HFF-Myc (cell line): ENCODE results near the gene MAST4.

Experiments used
- DNase-seq: peaks from one replicate; pipeline ENCODE4 v3.0.0-alpha.2; 2011; ENCODE audit warnings: low read depth; ENCODE audit errors: extremely low read depth
- H3K4me3 ChIP-seq: replicated peaks from 2 replicates; pipeline ENCODE4 v1.5.1; 2011; ENCODE audit warnings: low read depth, mild to moderate bottlenecking, control low read depth, low read length
- TF ChIP-seq, protein P1 (sequence below): IDR thresholded peaks from 2 replicates; pipeline ENCODE4 v1.5.1; 2012; ENCODE audit warnings: mild to moderate bottlenecking, low read depth, low read length, control low read depth; ENCODE audit errors: missing control alignments

Gene MAST4

DNA sequence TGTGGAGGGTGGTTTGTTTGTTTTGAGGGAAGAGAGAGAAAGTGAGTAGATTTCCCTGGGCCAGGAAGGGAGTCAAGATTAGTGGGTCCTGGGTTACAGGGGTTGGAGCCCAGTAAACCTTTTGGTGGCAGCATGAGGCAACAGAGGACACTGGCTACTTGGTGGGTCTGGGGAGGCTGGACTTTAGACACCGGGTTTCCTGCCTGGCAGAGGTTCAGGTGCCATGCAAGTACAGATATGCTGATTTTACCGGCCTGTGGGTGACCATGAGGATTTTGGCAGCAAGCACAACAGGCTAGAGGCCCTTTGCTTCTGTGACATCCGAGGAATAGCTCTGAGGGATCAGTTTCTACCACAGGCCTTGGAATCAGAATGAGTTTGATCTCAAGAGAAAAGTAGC, 18.9 kb downstream of the MAST4 start:
- no peak overlapping the region for H3K4me3 ChIP-seq
- DNase-seq, result no peak
- TF ChIP-seq, protein P1, sequence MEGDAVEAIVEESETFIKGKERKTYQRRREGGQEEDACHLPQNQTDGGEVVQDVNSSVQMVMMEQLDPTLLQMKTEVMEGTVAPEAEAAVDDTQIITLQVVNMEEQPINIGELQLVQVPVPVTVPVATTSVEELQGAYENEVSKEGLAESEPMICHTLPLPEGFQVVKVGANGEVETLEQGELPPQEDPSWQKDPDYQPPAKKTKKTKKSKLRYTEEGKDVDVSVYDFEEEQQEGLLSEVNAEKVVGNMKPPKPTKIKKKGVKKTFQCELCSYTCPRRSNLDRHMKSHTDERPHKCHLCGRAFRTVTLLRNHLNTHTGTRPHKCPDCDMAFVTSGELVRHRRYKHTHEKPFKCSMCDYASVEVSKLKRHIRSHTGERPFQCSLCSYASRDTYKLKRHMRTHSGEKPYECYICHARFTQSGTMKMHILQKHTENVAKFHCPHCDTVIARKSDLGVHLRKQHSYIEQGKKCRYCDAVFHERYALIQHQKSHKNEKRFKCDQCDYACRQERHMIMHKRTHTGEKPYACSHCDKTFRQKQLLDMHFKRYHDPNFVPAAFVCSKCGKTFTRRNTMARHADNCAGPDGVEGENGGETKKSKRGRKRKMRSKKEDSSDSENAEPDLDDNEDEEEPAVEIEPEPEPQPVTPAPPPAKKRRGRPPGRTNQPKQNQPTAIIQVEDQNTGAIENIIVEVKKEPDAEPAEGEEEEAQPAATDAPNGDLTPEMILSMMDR, result no peak

DNA sequence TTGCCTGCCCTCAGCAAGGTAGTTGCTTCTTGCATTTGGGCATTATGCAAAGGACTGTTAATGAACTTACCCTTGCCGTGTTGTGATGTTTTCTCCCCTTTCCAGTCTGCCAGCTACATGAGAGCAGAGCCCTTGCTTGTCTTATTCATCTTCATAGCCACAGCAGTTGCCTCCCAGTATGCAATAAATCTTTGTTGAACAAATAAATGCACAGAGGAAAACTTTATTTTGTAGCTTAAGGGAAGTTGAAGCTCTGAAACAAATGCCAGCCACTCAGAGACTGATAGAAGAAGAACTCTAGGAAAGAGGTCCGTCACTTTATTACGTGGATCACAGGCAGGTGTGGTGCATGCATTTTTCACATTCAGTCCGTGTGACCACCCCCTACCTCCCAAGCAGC, 19.7 kb downstream of the MAST4 start:
- no peak overlapping the region for H3K4me3 ChIP-seq
- DNase-seq, result no peak
- TF ChIP-seq, protein P1, result no peak

DNA sequence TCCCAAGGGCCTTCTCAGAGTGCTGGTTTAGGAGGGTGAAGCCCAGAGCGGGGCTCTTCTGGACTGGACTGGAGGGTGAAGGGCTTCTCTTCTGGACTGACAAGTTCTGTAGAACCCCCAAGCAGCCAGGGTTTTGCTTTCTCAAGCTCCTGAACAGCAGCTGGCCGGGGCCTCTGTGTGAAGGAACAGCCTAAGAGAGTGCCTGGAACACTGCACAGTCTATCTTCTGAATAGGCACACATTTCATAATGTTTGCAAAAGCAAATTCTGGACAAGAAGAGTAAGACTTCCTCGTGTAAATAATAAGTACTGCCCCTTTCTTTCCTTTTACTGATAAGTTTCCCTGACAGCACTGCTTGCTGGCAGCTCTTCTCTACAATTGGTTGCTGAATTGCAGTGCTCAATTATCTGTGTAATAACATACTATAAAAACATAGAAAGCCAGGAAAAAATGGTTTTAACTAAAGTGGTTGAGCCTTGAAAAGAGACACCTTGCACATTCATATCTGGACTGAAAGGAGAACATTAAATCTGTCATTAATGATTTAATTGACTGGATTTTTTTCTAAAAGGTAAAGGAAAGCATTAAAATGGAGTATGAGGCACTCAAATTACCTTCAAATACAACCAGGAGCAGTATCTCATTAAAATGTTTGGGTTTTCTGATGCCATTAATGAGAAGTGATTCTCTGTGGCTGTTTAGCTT, 20.5 kb downstream of the MAST4 start:
- H3K4me3 ChIP-seq, result no peak overlapping the region
- DNase-seq, result no peak
- TF ChIP-seq, protein P1, result no peak

DNA sequence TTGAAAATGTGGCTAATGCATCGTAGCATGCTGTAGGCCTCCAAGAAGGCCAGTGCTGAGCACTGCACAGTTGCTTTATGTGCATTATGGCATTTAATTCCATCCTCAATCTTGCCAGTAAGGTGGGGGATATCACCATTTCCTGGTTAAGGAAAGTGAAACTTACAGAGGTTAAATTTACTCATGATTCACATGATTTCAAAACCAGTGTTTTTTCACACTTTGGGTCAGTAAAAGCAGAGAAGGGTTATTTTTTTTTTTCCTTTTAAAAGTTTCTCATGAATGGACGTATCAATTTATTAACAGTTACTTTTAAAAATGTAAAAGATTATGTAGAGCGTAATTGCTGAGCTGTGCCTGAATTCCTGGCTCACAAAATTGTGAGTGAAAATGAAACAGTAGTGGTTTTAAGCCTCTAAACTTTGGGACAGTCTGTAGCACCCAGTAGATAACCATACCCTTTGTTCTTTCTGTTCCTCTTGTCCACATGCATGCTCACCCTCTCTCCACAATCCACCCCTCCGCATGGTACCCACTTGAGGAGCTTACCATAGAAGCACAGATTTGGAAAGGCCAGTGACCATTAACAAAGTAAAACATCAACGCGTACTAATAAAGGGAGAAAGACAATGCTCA, 21.2 kb downstream of the MAST4 start:
- H3K4me3 ChIP-seq, result no peak overlapping the region
- DNase-seq, result no peak
- TF ChIP-seq, protein P1, result no peak

DNA sequence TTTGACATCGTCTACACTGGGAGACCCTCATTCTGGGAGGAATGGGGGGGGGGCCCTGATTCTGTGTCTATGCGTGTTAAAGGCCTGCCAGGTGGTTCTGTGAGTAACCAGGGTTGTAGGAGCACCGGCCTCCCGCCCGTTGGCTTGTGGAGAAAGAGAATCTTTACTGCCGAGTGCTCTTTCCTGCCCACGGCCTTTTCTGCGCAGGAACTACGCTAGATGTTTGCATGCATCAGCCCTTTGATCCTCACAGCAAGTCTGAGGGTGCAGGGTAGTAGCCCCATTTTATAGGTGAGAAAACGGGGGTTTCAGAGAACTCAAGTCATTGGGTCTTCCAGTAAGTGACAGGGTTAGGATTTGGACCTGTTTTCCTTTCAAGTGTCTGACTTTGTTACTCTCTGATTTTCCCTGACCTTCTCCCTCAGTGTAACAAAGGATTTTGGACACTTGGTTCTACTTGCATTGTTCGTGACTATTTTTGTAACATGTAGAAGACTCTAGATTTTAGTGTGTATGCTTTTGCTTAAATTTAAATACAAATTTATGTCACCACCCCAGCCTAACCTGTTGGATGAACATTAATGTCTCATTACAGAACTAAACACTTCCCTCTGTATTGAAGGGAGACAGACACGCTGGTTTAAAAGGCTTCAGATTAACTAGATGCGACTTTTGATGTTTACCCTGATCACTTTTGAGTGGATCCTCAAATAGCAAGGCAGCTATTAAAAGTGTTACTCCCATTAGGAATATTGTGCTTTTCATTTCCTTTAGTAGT, 22.0 kb downstream of the MAST4 start:
- TF ChIP-seq, protein P1, result no peak
- H3K4me3 ChIP-seq, result no peak overlapping the region
- no peak for DNase-seq

DNA sequence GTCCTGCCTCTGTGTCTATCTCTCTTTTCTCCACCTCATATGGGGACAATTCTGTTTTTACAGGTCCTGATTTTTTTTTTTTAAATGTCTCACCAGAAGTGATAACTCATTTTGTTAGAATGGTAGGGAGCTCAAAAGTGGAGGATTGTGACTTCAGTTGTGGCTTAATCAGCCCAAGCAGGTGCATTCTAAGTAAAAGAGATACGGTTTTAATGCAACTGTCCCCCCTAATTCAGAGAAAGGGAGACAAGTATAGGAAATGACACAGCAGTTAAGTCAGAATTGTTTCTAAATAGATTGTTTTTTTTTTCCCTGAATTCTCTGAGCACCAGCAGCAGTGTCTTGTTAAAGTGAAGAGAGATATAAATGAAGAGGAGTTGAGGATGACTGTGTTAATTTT, 24.5 kb downstream of the MAST4 start:
- no peak for DNase-seq
- H3K4me3 ChIP-seq, result no peak overlapping the region
- TF ChIP-seq, protein P1, result no peak
